Activated CD4-positive, alpha-beta T cell treated with anti-CD3 and anti-CD28 coated beads for 24 hours (primary cell): ENCODE results near the gene CLASP2.
"Not testable (repeated sequence)": the region's sequence is repeated elsewhere in the genome, so short reads cannot be mapped to it uniquely, and the experiment has no call there.

Experiments used
- DNase-seq, 2 donors: peaks; one replicate each; pipeline ENCODE4 v3.0.0-alpha.2; 2020; ENCODE audit warnings: low read depth in 2 of 2

The CLASP2 gene

DNA sequence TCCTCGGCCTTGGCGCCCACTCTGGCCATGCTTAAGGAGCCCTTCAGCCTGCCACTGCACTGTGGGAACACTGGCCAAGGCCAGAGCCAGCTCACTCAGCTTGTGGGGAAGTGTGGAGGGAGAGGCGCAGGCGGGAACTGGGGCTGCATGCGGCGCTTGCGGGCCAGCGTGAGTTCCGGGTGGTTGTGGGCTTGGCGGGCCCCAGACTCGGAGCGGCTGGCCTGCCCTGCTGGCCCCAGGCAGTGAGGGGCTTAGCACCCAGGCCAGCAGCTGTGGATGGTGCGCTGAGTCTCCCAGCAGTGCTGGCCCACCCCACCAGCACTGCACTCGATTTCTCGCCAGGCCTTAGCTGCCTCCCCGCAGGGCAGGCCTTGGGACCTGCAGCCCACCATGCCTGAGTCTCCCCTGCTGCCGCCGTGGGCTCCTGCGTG lies 264.7 kb downstream of the CLASP2 start:
- DNase-seq, result no peak

DNA sequence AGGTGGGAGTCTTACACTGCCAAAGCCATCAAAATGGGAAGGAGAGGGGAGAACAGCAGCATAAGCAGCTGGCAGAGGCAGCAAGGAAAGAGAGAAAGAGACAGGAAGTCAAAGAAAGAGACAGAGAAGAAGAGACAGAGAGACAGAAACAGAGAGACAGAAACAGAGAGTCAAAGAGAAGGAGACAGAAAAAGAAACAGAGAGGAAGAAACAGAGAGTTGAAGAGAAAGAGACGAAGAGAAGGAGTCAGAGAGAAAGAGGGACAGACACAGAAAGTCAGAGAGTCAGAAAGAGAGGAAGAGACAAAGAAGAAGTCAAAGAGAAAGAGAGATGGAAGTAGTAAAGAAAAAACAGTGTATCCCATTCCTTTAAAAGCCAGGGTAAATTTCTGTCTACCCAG lies 266.1 kb downstream of the CLASP2 start:
- DNase-seq, result not testable (repeated sequence)

DNA sequence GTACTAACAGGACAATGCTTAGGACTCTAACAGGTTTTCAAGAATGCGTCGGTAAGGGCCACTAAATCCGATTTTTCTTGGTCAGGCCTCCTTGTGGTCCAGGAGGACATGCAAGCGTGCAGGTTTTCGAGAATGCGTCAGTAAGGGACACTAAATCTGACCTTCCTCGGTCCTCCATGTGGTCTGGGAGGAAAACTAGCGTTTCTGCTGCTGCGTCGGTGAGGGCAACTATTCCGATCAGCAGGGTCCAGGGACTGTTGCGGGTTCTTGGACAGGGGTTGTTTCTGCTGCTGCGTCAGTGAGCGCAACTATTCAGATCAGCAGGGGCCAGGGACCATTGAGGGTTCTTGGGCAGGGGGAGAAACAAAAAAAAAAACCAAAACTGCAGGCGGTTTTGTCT lies 270.1 kb downstream of the CLASP2 start:
- DNase-seq, result no peak

DNA sequence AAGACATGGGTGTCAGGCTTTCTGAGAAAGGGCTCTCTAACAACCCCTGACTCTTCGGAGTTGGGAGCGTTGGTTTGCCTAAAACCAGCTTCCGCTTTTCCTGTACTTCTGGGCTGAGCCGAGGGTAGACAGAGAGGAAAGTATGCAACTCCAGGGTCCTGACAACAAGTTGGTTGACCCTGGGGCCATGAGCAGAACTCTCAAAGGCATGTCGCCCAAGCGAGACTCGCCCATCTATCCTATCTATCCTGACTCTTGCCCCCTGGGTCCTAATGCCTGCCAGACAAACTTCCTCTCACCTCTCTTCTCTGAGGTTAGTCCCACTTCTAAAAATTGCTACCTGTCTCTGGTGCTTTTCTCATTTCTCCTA lies 270.8 kb downstream of the CLASP2 start:
- not testable (repeated sequence) for DNase-seq
